ENCODE measurements around the gene CFAP299. TPM values are rescaled to one million over a fixed set of nuclear protein-coding genes. Genes with fewer than 3 reads are reported as not detected.
"Not testable (repeated sequence)": the region's sequence is repeated elsewhere in the genome, so short reads cannot be mapped to it uniquely, and the experiment has no call there.

The CFAP299 gene
- total RNA-seq, 6 experiments from 2014 or later, result not detected

DNA sequence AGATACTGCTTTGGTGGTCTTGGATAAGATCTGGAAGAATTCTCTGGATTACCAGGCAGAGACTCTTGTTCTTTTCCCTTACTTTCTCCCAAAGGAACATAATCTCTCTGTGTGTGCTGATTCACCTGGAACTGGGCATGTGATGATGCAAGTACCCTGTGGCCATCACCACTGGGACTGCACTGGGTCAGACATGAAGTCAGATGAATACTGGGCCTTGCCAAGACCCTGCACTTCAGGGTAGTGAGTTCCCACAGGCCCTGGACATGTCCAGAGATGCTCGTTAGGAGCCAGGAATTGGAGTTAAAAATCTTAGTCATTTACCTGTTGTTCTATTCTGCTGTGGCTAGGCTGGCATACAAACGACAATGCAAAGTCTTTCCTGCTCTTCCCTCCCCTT lies 404.8 kb downstream of the CFAP299 start:
- Histone ChIP-seq H3K9me3 (no peaks in the 10 kb centered on the region), H3K27ac (no peak overlapping the region), H3K36me3 (no peaks in the 10 kb centered on the region), H3K4me3 (no peak overlapping the region), H3K27me3 (no peaks in the 10 kb centered on the region), H3K4me1 (no peaks in the 10 kb centered on the region)
- ATAC-seq, result no peak
- DNase-seq, result no peak
- TF ChIP-seq POLR2A (IDR thresholded peaks at IDR 0.05), result no peak
- TF ChIP-seq, protein P1, sequence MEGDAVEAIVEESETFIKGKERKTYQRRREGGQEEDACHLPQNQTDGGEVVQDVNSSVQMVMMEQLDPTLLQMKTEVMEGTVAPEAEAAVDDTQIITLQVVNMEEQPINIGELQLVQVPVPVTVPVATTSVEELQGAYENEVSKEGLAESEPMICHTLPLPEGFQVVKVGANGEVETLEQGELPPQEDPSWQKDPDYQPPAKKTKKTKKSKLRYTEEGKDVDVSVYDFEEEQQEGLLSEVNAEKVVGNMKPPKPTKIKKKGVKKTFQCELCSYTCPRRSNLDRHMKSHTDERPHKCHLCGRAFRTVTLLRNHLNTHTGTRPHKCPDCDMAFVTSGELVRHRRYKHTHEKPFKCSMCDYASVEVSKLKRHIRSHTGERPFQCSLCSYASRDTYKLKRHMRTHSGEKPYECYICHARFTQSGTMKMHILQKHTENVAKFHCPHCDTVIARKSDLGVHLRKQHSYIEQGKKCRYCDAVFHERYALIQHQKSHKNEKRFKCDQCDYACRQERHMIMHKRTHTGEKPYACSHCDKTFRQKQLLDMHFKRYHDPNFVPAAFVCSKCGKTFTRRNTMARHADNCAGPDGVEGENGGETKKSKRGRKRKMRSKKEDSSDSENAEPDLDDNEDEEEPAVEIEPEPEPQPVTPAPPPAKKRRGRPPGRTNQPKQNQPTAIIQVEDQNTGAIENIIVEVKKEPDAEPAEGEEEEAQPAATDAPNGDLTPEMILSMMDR (IDR thresholded peaks at IDR 0.05), result no peak
- intact Hi-C loops (cut with DNase I), result no loop called here
- WGBS (ENCODE audit: insufficient coverage, low coverage, low lambda C conversion rate, missing lambda C conversion rate), result 11% methylated on average over 2 of the region's 2 CpGs

DNA sequence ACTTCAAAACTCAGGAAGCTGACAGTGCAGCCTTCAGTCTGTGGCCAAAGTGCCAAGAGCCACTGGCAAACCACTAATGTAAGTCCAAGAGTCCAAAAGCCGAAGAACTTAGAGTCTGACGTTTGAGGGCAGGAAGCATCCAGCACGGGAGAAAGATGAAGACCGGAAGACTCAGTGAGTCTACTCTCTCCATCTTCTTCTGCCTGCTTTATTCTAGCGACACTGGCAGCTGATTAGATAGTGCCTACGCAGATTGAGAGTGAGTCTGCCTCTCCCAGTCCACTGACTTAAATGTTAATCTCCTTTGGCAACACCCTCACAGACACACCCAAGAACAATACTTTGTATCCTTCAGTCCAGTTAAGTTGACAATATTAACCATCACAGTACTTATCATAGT lies 414.0 kb downstream of the CFAP299 start:
- H3K9me3 ChIP-seq, H3K4me3 ChIP-seq: not testable (repeated sequence)
- WGBS (ENCODE audit: insufficient coverage, low coverage, low lambda C conversion rate, missing lambda C conversion rate), result 59% methylated on average over 6 of the region's 6 CpGs

DNA sequence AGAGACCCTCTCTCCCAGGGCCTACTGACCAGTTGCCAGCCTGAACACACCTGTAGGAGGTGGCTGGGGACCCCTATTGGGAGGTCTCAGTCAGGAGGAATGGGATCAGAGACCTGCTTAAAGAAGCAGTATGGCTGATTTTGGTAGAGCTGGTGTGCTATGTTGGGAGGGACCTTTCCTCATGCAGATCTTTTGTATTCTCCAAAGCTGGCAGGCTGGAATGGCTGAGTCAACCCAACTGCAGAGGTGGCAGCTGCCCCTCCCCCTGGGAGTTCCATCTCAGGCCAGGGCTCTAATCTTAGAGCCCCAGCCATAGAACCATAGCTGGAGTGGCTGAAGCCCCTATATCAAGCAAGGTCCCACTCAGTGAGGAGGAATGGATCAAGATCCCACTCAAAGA lies 415.7 kb downstream of the CFAP299 start:
- Histone ChIP-seq H3K9me3 (no peaks in the 10 kb centered on the region), H3K4me3 (no peak overlapping the region), H3K4me1 (no peaks in the 10 kb centered on the region), H3K27ac (no peak overlapping the region), H3K36me3 (no peaks in the 10 kb centered on the region), H3K27me3 (no peaks in the 10 kb centered on the region)
- intact Hi-C loops (cut with DNase I), result no loop called here
- TF ChIP-seq, protein P1 (IDR thresholded peaks at IDR 0.05), result no peak
- ATAC-seq, result no peak
- DNase-seq, result no peak

More for the DNA sequence above, 414.0 kb downstream of the CFAP299 start:
- H3K27ac ChIP-seq; ATAC-seq; H3K36me3 ChIP-seq; intact Hi-C loops (cut with DNase I); DNase-seq; H3K4me1 ChIP-seq; H3K27me3 ChIP-seq: not testable (repeated sequence)

DNA sequence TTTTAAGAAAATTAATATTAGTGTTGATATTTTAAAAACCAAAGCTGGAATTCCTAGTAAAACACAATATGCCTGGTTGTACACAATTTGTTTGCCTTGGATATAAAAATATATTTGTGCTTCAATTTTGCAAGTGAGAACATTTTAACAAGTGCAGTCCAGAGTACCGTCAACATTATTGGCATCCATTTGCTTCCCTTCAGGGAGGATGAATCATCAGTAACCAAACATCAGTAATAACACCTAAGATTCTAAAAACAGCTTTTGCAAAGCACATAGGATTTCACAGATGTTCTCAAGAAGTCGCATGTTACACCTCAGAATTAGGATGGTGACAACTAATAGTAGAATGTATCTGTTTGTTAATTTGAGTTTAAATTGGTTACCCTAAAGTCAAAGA lies 432.4 kb downstream of the CFAP299 start:
- no peak overlapping the region for H3K27ac ChIP-seq
- intact Hi-C loops (cut with DNase I), result no loop called here
- no peak overlapping the region for H3K4me3 ChIP-seq
- no peaks in the 10 kb centered on the region for H3K27me3 ChIP-seq
- no peaks in the 10 kb centered on the region for H3K36me3 ChIP-seq
- 62% methylated on average over 2 of the region's 2 CpGs for WGBS (ENCODE audit: insufficient coverage, low coverage, low lambda C conversion rate, missing lambda C conversion rate)
- TF ChIP-seq, protein P1 (IDR thresholded peaks at IDR 0.05), result no peak
- no peak for TF ChIP-seq POLR2A (IDR thresholded peaks at IDR 0.05)
- no peaks in the 10 kb centered on the region for H3K9me3 ChIP-seq
- no peaks in the 10 kb centered on the region for H3K4me1 ChIP-seq
- no peak for ATAC-seq
- no peak for DNase-seq

DNA sequence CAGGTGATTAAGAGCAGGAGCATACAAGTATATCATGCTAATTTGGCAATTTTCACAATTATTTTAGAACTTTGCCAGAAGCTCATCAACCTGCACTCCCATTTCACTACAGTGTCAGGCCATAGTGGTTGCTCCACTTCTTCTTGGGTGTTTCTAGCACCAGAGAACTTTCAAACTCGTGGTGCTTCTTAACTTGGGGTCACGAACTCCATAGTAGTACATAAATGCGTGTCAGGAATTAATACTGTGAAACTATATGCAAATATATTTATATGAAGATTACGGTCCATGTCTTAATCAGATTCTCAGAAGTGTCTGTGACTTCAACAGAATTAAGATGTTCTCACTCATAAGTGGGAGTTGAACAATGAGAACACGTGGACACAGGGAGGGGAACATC lies 440.6 kb downstream of the CFAP299 start:
- DNase-seq (no peak), ATAC-seq (no peak)
- no peak for TF ChIP-seq POLR2A (IDR thresholded peaks at IDR 0.05)
- TF ChIP-seq, protein P1 (IDR thresholded peaks at IDR 0.05), result no peak
- intact Hi-C loops (cut with DNase I), result no loop called here
- Histone ChIP-seq H3K36me3 (no peaks in the 10 kb centered on the region), H3K9me3 (no peaks in the 10 kb centered on the region), H3K27me3 (no peaks in the 10 kb centered on the region), H3K27ac (no peak overlapping the region), H3K4me3 (no peak overlapping the region), H3K4me1 (no peaks in the 10 kb centered on the region)
- 40% methylated on average over 5 of the region's 5 CpGs for WGBS (ENCODE audit: insufficient coverage, low coverage, low lambda C conversion rate, missing lambda C conversion rate)

Data from right lobe of liver (tissue), 6 donors.